Fibroblast of skin of abdomen (primary cell): Measurements from ENCODE around the gene ANAPC13.

Experiments used
- DNase-seq: peaks from one replicate; pipeline ENCODE4 v3.0.0-alpha.2; 2013

Gene ANAPC13

GRCh38 chr3:134482622-134483021 lies 3.2 kb downstream of the ANAPC13 start:
- no peak for DNase-seq

GRCh38 chr3:134481166-134481565 lies 4.6 kb downstream of the ANAPC13 start:
- DNase-seq, result no peak

DNA sequence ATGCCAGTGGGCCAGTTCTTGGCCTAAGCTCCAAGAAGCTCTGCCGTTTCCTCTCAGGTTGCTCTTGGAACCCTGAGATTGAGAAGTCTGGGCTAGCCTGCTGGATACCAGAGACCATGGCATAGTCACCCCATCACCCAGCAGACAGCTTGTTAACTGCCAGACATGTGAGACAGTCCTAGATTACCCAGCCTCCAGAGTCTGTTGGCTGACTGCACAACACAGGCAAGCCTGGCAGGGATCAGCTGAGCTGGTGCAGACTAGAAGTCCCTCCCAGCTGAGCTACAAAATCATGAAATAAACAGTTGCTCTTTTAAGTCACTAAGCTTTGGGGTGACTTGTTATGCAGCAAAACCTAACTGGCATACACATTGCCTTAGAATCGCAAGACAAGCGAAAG lies 5.2 kb downstream of the ANAPC13 start:
- no peak for DNase-seq

DNA sequence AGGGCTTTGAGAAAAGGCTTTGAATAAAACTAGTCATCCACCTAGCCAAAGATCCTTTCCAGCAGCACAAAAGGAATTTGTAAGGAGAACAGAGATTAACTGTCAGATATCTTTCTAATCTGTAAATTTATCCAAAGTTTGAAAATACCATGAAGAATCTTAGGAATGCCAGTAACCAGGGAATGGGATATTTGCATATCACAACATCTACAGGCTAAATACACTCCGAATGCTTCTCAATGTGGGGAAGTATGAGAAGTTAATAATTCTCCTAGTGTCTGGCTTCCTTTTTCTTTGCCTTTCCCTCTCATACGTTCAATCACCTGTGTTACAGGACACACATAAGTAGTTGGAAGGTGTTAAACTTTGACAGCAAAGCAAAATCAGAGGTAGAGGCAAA lies 7.8 kb downstream of the ANAPC13 start:
- peak; percentile 60 for DNase-seq

DNA sequence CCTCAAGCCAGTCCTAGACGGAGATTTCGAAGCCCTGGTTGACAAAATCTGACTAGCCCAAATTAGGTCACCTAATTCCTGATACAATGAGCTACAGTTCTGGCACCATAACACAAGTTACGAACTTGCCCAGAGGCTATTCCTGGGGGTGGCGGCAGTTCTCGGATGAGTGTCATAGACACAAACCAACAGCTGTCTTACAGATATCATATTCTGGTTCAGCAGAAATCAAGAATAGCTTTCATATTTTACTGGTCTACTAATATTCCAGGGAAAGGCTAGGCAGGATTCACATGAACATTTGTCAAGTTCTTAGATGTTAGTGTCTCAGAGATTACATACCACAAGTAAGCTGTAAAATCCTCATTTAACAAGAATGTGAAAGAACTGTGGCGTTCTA lies 8.8 kb downstream of the ANAPC13 start:
- no peak for DNase-seq

- DNase-seq, result no peak
Observed at GRCh38 chr3:134476306-134476705, 9.5 kb downstream of the ANAPC13 start.

- DNase-seq, result no peak
Observed at GRCh38 chr3:134474956-134475355, 10.8 kb downstream of the ANAPC13 start.

GRCh38 chr3:134473868-134474546 lies 11.8 kb downstream of the ANAPC13 start:
- peak; percentile 82 for DNase-seq

GRCh38 chr3:134472831-134473230 lies 13.0 kb downstream of the ANAPC13 start:
- no peak for DNase-seq

- peak; percentile 41 for DNase-seq
Observed at GRCh38 chr3:134471521-134472193, 14.1 kb downstream of the ANAPC13 start.

- DNase-seq, result no peak
Observed at GRCh38 chr3:134468519-134468918, 17.3 kb downstream of the ANAPC13 start.

DNA sequence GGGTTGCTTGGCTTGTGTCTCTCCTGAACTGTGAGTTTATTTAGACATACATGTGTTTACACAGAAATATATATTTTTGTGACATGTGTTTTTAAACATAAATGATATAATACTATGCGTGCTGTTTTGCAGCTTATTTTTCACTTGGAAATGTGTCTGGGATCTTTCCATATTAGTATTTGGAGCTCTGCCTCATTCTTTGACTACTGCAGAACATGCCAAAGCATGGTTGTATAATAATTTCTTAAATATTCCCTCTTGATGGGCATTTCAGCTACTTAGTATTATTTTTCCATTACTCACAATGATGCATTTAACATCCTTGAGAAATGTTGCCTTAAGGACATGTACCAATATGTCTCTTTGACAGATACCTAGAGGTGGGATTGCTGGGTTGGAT lies 19.5 kb downstream of the ANAPC13 start:
- DNase-seq, result no peak

DNA sequence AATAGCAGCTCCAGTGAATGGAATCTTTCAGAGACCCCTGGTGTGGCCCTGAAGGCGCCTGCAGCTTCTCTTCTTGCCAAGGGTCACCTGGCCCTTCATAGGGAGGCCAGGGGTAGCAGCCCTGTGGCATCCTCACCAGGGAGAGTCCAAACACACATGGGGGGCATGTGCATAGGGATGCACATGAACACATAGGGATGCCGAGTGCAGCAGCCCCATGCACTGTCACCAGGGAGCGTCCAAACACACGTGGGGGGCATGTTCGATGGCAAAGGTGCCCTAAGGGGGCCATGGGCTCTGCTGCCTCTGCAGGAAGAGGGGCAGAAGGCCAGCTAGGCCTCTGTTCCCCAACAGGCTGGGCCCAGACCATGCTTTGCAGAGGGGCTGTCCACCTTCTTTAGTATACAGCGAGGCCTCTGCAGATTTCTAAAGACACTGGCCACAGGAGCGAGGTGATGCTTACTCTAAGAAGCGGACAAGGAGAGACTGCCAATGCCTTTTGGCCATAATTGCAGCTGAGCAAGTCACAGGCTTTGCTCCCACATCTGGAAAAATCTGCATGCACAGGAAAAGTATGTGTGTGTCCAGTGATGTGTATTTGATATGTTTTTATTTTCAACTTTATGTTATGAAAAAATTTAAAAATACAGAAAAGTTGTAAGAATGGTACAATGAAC lies 21.0 kb downstream of the ANAPC13 start:
- DNase-seq, result no peak

DNA sequence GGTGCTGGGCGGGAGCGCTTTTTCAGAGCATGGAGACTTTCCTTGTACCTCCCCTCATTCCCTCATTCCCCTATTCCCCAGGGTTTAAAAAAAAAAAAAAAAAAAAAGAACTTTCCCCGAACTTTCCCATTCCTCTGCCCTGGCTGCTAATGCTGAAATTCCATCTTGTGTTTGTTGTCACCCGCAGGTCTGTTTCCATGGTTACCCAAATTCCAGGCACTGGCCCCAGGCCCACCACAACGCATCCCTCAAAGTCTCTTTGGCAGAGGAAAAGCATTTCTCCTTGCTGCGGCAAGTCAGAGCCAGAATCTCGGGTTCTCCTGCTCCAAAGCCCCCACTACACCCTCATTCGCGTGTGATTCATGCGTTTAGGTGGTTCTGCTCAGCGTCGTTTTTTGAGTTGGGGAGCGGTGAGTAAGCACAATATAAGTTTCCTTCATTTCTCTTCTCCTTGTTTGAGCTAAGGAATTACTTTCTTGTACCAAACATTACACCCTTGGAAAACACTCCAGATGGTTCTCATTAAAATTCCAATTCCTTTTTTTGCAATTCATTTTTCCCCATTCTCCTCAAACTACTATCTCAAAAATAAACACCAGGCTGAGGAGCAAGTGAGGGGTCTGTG lies 21.6 kb downstream of the ANAPC13 start:
- DNase-seq, result peak; percentile 100

GRCh38 chr3:134463676-134464063 lies 22.1 kb downstream of the ANAPC13 start:
- DNase-seq, result no peak

DNA sequence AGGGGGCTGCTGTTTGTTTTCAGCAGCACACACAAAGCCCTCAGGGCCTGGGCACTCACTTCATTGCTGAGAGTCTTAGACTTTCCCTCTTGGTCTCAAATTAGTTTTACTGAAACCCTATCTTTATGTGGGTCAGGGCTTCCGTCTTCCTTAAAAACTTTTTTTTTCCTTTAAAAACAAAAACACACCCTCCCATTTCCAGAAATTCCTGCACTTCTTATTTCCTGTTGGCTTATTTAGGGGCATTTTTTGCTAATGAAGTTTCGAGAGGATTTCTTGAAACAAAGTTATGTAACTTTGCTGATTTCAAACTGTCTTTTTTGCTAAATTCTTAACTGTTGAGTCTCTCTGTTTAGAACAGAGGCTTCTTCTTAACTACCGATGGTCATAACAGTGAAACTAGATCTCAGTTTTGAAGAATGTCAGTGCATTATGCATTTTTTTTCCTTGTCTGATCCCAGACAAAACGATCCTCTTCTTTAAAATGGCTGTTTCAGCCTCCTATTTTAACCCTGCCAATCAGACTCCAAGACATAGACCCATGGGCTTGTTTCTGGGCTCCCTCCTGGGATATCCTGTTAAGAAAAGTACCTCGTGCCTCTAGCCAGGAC lies 23.3 kb downstream of the ANAPC13 start:
- DNase-seq, result peak; percentile 88

- DNase-seq, result peak; percentile 96
Observed at GRCh38 chr3:134460965-134461364, 24.8 kb downstream of the ANAPC13 start.

- no peak for DNase-seq
Observed at GRCh38 chr3:134459562-134459961, 26.2 kb downstream of the ANAPC13 start.

- DNase-seq, result peak; percentile 78
Observed at GRCh38 chr3:134458406-134458945, 27.3 kb downstream of the ANAPC13 start.

GRCh38 chr3:134457376-134458074 lies 28.3 kb downstream of the ANAPC13 start:
- DNase-seq, result no peak

DNA sequence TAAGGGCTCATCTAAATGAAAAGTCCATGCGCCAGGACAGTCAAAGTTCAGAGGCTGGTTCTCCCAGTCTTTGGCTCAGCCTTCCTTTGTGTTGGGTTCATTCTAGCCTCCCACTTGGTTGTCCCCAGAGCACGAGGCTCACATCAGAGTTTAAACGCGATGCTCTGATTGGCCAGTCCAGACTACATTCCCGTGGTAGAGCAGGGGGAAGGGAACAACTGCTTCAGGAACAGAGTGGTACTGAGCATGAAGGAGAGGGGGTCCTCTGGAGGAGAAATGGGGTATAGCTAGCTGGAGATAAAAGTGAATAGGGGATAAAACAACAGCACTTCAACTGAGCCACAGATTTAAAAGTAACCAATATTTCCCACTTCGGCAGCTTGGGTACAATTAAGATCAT lies 32.2 kb downstream of the ANAPC13 start:
- no peak for DNase-seq

DNA sequence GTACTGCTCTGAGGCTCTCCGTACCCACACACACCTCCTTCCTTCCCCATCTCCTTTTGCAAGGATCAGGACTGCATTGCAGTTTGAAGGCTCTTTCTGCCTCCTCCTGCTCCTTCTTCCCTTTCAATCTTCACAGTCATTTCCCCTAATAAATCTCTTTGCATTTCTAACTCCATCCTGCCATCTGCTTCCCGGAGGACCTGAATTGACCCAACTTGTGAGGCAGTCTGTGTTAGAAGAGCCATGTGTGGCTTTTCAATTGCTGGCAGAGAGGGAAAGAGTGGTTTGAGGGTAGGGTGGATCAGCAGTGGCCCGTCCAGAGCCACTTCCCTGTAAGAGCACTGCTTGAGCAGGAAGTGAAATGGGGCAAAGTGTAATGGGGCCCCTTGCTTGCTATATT lies 35.8 kb downstream of the ANAPC13 start:
- DNase-seq, result no peak
